ENCODE results near the gene MTMR4. TPM values are rescaled to one million over a fixed set of nuclear protein-coding genes. Genes with fewer than 3 reads are reported as not detected.
A peak's percentile ranks its signal among the peaks of the same experiment; 100 is the strongest.

MTMR4 gene
- total RNA-seq, 1 experiment from 2014 or later: 67.2 TPM

GRCh38 chr17:58541249-58541648, 26.8 kb upstream of the MTMR4 start:
- H2AFZ ChIP-seq (ENCODE audit: low read depth, low read length, poor library complexity, severe bottlenecking): no peak overlapping the region
- BruUV-seq (replicated peaks): no TSS peak
- CTCF ChIA-PET: interaction anchor here (0.5 to 2.8 kb wide), 14 partner anchors 9 to 464 kb away, joined by 3 to 11 read pairs (median 4); no protein-coding TSS in a partner anchor

More at GRCh38 chr17:58541249-58541648, 26.8 kb upstream of the MTMR4 start:
- Histone ChIP-seq H3K9me2 (ENCODE audit: insufficient read depth) (no peaks in the 10 kb centered on the region), H3K4me1 (ENCODE audit: control insufficient read depth in 1 of 2, insufficient read depth in 2 of 2, low read length in 2 of 2) (peaks cover 0 to 18% of the 10 kb centered on the region in 2 experiments; a peak in 2 of 4 replicates), H4K20me1 (ENCODE audit: insufficient read depth) (no peaks in the 10 kb centered on the region), H3K27me3 (ENCODE audit: insufficient read depth, low read length) (no peaks in the 10 kb centered on the region), H3K9me3 (ENCODE audit: control insufficient read depth in 1 of 2, insufficient read depth in 1 of 2, low read depth in 1 of 2, low read length in 2 of 2) (no peaks in the 10 kb centered on the region), H3K4me2 (ENCODE audit: low read length) (no peak overlapping the region), H3K9ac (ENCODE audit: low read length) (no peak overlapping the region), H3K4me3 (replicated peaks in 1 of 2; ENCODE audit: low read depth in 1 of 2, low read length in 2 of 2) (no peak overlapping the region), H3K36me3 (ENCODE audit: control insufficient read depth in 1 of 2, insufficient read depth in 2 of 2, low read length in 2 of 2) (no peaks in the 10 kb centered on the region), H3K79me2 (ENCODE audit: insufficient read depth, low read length) (no peaks in the 10 kb centered on the region), H3K27ac (ENCODE audit: low read depth, low read length) (no peak overlapping the region)
- ChIA-PET RAD21 (ENCODE audit: low non-redundant PET in 1 of 2, low total read pairs in 2 of 2, uncharacterized antibody in 2 of 2, unreplicated experiment in 2 of 2) (interaction anchor here (1.0 to 1.8 kb wide), 2 partner anchors 90 kb away, joined by 3 to 4 read pairs; no protein-coding TSS in a partner anchor), POLR2A (interaction anchor here (1.1 to 3.4 kb wide), 3 partner anchors 88 to 118 kb away, joined by 5 to 33 read pairs (median 6); no protein-coding TSS in a partner anchor)
- ATAC-seq (peak; percentile 93), DNase-seq (ENCODE audit: low read depth, low spot score) (peak; percentile 54)
- intact Hi-C loops (cut with micrococcal nuclease): no loop called here
- TF ChIP-seq EGR1 (IDR thresholded peaks at IDR 0.05; ENCODE audit: low read depth) (no peak), CTCF (IDR thresholded peaks at IDR 0.05 in 2 of 3, conservative IDR thresholded peaks at IDR 0.05 in 1 of 3; ENCODE audit: borderline replicate concordance in 1 of 3, insufficient read depth in 1 of 3, low read depth in 2 of 3, low read length in 2 of 3) (peak; percentile 37 to 80 (median 74); a peak in 5 of 6 replicates), SP1 (IDR thresholded peaks at IDR 0.05; ENCODE audit: low read depth) (no peak), RAD21 (IDR thresholded peaks at IDR 0.05; ENCODE audit: low read depth) (peak; percentile 64; the same call in 1 of the 2 replicates)
